ENCODE data around the gene GABRB2.

- TF ChIP-seq CTCF (conservative IDR thresholded peaks at IDR 0.05; ENCODE audit: low read depth in 2 of 2) (no peak), POLR2AphosphoS5 (IDR thresholded peaks at IDR 0.05; ENCODE audit: low read depth) (no peak), EZH2 (IDR thresholded peaks at IDR 0.05; ENCODE audit: low read depth, unreplicated experiment) (no peak), REST (IDR thresholded peaks at IDR 0.05; ENCODE audit: unreplicated experiment) (no peak), STAT1 (IDR thresholded peaks at IDR 0.05; ENCODE audit: unreplicated experiment) (no peak), EZH2phosphoT487 (IDR thresholded peaks at IDR 0.05; ENCODE audit: unreplicated experiment) (no peak), ETS1 (IDR thresholded peaks at IDR 0.05) (no peak), CREB1 (CRISPR knock-in tag; IDR thresholded peaks at IDR 0.05; ENCODE audit: low read depth) (no peak), ZNF114 (CRISPR knock-in tag; IDR thresholded peaks at IDR 0.05) (no peak), NANOG (IDR thresholded peaks at IDR 0.05; ENCODE audit: borderline replicate concordance) (no peak), ZNF462 (CRISPR knock-in tag; IDR thresholded peaks at IDR 0.05) (no peak), JUNB (IDR thresholded peaks at IDR 0.05; ENCODE audit: unreplicated experiment) (no peak), ZNF331 (CRISPR knock-in tag; IDR thresholded peaks at IDR 0.05; ENCODE audit: low read depth) (no peak)
Measured at GRCh38 chr5:161399996-161400562, 146.4 kb downstream of the GABRB2 start.

Measured in GM23338 (cell line).